Measurements from ENCODE around the gene SHMT2. TPM values are rescaled to one million over a fixed set of nuclear protein-coding genes. Genes with fewer than 3 reads are reported as not detected.

Gene SHMT2
- total RNA-seq, 4 donors from 2014 or later: 45.2 to 66.4 (median 55.0) TPM

DNA sequence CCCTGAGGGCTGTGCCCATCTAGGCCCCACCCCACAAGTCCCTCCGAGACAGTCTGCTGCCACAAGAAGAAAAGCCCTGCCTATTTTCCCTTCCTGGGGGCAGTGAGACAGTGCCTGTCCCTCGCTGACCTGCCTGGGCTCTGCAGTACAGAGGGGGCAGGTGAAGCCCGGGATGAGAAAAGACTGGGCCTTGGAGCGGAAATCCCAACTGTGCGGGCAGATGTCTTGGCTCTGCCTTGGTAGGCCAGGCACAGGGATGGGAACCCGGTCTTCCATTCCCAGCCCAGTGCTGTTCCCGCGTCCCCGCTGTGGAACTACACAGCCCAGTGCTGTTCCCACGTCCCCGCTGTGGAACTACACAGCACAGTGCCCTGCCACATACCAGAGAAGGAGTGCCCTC lies 25.7 kb upstream of the SHMT2 start:
- DNase-seq (ENCODE audit: low spot score) (no peak), ATAC-seq (ENCODE audit: low FRiP score) (no peak)
- TF ChIP-seq, protein P1, sequence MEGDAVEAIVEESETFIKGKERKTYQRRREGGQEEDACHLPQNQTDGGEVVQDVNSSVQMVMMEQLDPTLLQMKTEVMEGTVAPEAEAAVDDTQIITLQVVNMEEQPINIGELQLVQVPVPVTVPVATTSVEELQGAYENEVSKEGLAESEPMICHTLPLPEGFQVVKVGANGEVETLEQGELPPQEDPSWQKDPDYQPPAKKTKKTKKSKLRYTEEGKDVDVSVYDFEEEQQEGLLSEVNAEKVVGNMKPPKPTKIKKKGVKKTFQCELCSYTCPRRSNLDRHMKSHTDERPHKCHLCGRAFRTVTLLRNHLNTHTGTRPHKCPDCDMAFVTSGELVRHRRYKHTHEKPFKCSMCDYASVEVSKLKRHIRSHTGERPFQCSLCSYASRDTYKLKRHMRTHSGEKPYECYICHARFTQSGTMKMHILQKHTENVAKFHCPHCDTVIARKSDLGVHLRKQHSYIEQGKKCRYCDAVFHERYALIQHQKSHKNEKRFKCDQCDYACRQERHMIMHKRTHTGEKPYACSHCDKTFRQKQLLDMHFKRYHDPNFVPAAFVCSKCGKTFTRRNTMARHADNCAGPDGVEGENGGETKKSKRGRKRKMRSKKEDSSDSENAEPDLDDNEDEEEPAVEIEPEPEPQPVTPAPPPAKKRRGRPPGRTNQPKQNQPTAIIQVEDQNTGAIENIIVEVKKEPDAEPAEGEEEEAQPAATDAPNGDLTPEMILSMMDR (IDR thresholded peaks at IDR 0.05): no peak

DNA sequence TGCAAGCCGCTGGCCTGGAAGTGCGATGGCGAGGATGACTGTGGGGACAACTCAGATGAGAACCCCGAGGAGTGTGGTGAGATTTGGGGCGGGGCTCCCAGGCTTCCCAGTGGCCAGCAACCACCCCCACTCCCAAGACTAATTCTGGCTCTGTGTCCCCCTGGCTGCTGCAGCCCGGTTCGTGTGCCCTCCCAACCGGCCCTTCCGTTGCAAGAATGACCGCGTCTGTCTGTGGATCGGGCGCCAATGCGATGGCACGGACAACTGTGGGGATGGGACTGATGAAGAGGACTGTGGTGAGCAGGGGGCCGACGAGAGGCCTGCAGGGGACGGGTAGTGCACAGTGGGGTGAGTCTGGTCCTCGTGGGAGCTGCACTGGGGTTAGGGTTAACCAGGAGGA lies 25.1 kb upstream of the SHMT2 start:
- DNase-seq (ENCODE audit: low spot score): no peak
- TF ChIP-seq, protein P1 (IDR thresholded peaks at IDR 0.05): no peak
- ATAC-seq (ENCODE audit: low FRiP score): no peak

DNA sequence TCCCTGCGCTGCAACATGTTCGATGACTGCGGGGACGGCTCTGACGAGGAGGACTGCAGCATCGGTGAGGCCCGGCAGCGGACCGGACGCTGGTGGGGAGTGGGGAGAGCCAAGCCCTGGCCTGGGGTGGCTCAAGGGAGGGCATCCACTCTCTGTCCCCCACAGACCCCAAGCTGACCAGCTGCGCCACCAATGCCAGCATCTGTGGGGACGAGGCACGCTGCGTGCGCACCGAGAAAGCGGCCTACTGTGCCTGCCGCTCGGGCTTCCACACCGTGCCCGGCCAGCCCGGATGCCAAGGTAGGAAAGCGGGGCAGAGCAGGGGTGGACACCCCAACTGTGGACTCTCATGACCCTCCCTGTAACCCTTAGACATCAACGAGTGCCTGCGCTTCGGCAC lies 24.3 kb upstream of the SHMT2 start:
- DNase-seq (ENCODE audit: low spot score) (no peak), ATAC-seq (ENCODE audit: low FRiP score) (no peak)
- TF ChIP-seq, protein P1 (IDR thresholded peaks at IDR 0.05): no peak

DNA sequence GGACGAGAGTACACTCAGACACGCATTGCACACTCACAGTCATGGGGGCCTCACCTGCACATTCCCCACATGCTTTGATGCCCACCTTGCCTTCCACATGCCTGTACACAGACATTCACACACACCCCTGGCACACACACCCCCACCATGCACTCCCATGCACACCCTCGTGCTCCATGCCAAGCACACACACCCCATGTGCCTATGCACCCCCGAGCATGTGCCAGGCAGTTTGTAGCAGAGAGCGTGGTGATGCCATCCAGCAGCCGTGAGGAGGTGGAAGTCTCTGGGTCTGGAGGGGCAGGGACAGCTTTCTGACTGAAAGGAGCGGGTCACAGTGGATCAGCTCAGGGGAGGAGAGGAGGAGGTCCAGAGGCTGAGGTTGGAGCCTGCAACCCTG lies 23.6 kb upstream of the SHMT2 start:
- ATAC-seq (ENCODE audit: low FRiP score): peak; percentile 2
- TF ChIP-seq, protein P1 (IDR thresholded peaks at IDR 0.05): no peak
- DNase-seq (ENCODE audit: low spot score): no peak

DNA sequence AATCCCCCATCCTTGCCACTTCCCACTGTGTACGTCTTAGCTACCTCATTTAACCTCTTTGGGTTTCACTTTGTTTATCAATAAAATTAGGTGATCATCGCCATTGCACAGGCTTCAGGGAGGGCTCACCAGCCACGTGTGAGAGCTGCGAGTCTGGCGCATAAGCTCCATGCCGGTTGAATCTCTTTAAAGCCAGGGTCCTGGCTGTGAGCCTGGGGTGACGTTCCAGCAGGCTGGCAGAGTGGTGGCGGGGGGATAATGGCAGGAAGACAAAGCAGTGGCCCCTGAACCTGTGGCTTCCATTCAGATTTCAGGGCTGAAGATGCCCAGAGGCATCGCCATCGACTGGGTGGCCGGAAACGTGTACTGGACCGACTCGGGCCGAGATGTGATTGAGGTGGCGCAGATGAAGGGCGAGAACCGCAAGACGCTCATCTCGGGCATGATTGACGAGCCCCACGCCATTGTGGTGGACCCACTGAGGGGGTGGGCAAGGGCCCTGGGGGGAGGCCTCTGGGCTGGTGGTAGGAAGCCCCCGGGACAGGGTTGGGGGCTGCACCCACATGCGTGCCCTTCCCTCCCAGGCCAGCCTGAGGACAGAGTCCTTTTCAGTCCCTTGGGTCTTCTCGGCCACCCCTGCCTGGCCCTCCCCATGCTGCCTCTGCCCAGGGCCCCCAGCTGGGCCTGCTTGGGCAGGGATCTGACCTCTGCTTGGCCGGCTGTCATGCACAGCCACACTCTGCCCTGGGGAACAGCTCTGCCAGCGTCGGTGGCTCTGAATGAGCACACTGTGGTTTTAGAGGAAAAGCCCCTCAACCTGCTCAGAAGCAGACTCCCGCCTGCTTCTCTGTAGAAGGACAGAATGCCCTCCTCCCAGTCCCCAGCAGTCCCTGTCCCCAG lies 21.5 kb upstream of the SHMT2 start:
- TF ChIP-seq, protein P1 (IDR thresholded peaks at IDR 0.05): no peak
- ATAC-seq (ENCODE audit: low FRiP score) (no peak), DNase-seq (ENCODE audit: low spot score) (no peak)

DNA sequence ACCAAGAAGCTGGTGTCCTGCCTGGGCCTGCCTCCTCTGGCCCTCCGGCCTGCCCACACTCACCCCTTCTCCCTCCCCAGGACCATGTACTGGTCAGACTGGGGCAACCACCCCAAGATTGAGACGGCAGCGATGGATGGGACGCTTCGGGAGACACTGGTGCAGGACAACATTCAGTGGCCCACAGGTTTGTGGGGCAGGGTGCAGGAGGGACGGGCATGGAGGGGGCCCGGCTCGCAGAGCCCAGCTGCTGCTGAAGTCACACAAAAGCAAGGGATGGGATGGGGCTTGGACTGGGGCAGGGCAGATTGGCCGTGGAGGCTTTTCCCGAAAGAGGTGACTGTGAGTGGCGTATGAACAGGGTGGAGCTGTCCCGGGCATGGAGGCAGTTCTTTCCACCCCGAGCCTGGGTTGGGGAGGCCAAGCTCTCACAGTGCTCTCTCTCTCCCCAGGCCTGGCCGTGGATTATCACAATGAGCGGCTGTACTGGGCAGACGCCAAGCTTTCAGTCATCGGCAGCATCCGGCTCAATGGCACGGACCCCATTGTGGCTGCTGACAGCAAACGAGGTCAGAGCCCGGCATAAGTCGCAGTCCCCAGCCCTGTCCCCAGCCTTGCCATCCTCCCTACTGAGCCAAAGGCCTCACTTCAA lies 20.8 kb upstream of the SHMT2 start:
- no peak for DNase-seq (ENCODE audit: low spot score)
- ATAC-seq (ENCODE audit: low FRiP score): no peak
- TF ChIP-seq, protein P1 (IDR thresholded peaks at IDR 0.05): no peak
